HT-29 (cell line): ENCODE data around the gene MCCC2. TPM values are rescaled to one million over a fixed set of nuclear protein-coding genes. Genes with fewer than 3 reads are reported as not detected.
"Not testable (repeated sequence)": the region's sequence is repeated elsewhere in the genome, so short reads cannot be mapped to it uniquely, and the experiment has no call there.

Experiments used
- DNase-seq: peaks from one replicate; pipeline ENCODE4 v3.0.0-alpha.2; 2015; ENCODE audit warnings: low spot score
- total RNA-seq: library from RNA; depleted of rRNA; stranded (reverse); fragments of >200 nt; shearing (Covaris generic); gene quantifications from 2 replicates; pipeline ENCODE4 v1.2.3, GENCODE V29; 2014; rRNA removed

MCCC2 gene
- total RNA-seq: 55.8 and 56.1 TPM in 2 replicates

DNA sequence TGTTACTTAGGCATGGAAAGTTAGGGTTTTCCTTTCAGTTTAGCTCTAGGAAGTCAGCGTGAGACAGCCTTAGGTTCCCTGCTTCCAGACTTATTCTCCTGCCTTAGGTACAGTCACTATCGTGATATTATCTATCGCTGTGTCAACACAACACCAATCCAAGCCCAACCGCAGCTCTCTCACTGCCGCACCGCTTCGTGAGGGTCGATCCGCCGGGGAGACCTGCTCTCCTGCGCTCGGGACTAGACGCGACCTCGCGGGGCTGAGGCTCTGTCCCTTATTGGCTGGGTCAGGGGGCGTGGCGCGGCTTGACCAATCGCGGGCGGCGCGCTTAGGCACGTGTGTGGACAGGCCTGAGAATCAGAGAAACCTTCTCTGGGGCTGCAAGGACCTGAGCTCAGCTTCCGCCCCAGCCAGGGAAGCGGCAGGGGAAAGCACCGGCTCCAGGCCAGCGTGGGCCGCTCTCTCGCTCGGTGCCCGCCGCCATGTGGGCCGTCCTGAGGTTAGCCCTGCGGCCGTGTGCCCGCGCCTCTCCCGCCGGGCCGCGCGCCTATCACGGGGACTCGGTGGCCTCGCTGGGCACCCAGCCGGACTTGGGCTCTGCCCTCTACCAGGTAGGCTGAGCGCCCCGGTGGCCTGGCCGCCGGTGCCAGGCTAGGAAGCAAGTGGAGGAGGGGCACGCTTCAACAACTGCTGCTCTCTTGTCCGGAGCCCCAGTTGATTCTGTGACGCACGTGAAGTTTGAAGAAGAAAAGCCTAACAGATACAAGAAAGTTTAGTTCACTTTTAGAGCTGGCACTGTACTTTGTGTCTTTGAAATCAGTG lies at the start of gene MCCC2:
Gene MCCC2 (plus strand): TSS at position 400 of the 825 bp plus-strand sequence. CDS start 86 bp downstream, at position 486.
- peak; percentile 98 for DNase-seq

DNA sequence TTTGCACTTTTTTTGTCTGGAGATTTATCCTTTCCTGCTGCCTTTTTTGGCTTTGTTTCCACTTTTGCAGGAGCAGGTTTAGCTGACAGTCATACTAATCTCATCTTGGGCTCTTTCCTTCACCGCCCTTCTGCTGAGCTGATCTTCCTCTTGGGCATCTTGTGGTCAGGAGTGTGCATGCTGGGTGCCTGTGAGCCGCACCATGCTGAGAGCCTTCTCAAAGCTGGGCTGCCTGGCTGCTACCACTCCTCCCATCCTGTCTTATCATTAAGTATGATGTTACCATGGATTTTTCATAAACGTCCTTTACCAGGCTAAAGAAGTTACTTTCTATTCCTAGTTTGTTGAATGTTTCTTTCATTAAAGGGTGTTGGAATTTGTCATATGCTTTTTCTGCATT lies 49.5 kb upstream of the MCCC2 start:
- DNase-seq: no peak

DNA sequence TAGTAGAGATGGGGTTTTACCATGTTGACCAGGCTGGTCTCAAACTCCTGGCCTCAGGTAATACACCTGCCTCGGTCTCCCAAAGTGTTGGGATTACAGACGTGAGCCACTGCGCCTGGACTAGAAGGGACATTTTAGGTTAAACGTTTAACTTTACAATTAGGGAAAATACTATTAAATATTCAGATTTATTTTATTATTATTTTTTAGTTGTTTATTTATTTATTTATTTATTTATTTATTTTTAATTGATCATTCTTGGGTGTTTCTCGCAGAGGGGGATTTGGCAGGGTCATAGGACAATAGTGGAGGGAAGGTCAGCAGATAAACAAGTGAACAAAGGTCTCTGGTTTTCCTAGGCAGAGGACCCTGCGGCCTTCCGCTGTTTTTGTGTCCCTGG lies 36.3 kb upstream of the MCCC2 start:
- DNase-seq: not testable (repeated sequence)

DNA sequence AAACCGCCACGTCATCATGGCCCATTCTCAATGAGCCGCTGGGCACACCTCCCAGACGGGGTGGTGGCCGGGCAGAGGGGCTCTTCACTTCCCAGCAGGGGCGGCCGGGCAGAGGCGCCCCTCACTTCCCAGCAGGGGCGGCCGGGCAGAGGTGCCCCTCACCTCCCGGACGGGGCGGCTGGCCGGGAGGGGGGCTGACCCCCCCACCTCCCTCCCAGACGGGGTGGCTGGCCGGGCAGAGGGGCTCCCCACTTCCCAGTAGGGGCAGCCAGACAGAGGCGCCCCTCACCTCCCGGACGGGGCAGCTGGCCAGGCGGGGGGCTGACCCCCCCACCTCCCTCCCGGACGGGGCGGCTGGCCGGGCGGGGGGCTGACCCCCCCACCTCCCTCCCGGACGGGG lies 35.6 kb upstream of the MCCC2 start:
- DNase-seq: not testable (repeated sequence)

DNA sequence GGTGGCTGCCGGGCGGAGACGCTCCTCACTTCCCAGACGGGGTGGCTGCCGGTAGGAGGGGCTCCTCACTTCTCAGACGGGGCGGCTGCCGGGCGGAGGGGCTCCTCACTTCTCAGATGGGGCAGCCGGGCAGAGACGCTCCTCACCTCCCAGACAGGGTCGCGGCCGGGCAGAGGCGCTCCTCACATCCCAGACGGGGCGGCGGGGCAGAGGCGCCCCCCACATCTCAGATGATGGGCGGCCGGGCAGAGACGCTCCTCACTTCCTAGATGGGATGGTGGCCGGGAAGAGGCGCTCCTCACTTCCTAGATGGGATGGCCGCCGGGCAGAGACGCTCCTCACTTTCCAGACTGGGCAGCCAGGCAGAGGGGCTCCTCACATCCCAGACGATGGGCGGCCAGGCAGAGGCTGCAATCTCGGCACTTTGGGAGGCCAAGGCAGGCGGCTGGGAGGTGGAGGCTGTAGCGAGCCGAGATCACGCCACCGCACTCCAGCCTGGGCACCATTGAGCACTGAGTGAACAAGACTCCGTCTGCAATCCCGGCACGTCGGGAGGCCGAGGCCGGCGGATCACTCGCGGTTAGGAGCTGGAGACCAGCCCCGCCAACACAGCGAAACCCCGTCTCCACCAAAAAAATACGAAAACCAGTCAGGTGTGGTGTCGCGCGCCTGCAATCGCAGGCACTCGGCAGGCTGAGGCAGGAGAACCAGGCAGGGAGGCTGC lies 35.0 kb upstream of the MCCC2 start:
- not testable (repeated sequence) for DNase-seq

DNA sequence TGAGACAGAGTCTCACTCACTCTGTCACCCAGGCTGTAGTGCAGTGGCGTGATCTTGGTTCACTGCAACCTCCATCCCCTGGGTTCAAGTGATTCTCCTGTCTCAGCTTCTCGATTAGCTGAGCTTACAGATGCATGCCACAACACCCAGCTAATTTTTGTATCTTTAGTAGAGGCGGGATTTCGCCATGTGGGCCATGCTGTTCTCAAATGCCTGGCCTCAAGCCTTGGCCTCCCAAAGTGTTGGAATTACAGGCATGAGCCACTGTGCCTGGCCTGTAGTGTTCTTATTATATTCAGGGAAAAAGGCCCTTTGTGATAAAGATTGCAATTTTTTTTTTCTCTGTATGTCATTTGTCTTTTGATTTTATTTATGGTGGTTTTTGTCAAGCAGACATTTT lies 24.0 kb upstream of the MCCC2 start:
- DNase-seq: no peak

DNA sequence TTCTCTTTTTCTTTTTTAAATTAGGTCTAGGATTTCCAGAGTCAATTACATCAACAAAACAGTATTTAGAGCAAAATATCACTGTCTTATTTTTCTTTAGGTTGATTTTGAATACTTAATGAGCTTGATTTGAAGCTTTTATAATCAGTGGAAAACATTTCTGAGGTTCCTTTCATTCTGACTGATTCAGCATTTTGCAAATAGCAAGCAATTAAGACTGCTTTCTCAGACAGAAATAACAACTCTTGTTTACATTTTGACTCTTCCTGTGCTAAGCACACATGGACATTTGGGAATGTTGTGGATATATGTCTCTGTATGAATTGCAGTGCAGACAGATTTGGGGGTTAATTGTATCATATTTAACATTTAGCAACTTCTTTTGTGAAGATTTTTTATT lies 22.2 kb upstream of the MCCC2 start:
- no peak for DNase-seq

DNA sequence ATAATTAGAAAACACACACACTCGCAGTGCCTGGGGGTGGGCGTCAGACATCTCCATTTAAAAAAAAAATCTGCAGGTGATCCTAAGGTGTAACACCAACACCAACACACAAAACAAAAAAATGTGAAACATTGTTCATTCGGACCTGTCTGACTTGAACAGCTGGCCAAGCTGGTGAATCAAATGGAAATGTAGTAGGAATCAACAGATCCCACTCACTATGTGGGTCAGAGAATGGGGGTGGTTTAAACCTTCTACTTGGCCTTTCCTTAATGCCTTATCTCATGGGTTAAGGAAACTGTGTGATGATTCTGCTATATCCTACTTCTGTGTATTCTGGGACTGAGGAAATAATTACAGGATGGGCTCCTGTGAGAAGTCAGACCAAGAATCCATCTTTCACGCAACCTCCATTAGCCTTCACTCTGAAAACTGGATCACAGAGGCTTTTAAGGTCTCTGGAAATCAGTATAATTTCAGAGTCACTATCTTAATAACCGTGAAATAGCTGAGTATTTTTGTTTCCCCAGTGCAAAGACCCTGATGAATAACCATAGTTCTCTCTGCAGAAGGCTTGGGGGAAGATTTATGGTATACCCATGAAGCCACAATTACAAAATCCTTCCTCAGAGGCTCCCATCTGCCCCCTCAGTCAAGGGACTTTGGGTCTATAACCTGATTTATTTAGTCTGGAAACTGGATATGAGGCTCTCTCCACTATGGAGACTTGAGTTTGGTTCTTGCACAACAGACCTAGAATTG lies 17.2 kb upstream of the MCCC2 start:
- DNase-seq: no peak

DNA sequence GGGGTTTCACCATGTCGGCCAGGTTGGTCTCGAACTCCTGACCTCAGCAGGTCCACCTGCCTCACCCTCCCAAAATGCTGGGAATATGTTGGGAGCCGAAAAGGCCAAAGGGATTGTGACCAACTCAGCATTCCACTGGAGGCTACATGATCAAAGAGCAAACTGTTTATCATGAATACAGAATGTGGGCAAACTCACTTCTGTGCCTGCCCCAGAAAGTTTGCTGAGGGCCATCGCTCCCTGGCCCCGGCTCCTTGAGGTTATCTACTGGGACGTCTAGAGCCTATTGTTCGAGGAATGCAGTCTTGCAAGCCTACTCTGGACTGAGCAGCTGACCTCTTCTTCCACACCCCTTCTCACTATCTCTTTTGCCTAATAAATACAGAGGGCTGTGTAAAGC lies 15.3 kb upstream of the MCCC2 start:
- DNase-seq: not testable (repeated sequence)

DNA sequence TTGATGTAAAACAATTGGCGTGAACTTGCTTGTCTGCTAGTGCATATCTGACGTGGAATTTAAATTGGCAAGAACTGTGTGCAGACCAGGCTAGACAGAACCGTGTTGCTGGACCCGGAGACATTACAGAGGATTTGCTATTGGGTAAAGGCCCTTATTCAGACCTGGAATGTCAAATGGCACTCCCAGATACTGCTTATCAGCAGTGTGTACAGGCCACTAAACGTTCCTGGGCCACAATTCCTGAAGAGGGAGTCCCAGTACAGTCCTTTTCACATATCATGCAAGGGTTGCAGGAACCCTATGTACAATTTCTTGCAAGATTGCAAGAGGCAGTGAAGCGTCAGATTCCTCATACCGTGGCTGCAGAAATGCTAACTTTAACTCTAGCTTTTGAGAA lies 13.5 kb upstream of the MCCC2 start:
- DNase-seq: peak; percentile 14

DNA sequence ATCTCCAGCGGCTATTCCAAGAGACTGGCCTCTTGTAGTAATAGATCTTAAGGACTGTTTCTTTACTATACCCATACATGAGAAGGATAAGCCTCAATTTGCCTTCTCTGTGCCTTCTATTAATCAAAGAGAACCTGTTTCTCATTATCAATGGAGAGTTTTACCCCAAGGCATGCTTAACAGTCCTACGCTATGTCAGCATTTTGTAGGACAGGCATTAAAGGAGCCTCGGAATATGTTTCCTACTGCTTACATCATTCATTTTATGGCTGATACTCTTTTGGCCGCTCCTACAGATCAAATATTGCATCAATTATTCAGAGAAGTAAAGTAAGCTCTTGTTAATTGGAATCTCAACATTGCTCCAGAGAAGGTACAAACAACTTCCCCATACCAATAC lies 11.6 kb upstream of the MCCC2 start:
- not testable (repeated sequence) for DNase-seq

DNA sequence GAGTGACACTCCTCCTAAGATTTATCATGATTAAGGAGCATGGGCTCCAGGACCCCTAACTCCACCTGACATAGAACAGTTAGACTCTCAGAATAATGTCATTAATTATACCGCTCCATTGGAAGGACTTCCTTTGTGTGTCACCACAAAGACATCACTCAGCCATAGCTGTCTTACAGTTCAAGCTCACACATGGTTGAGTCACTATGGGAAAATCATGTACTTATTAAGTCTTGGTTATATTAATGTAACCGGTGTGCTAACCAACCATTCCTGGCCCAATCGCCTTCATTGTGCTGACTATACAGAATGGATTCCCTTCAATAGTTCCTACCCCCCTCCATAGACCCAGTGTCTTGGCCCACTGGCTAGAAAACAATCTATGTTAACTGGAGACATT lies 10.9 kb upstream of the MCCC2 start:
- no peak for DNase-seq

DNA sequence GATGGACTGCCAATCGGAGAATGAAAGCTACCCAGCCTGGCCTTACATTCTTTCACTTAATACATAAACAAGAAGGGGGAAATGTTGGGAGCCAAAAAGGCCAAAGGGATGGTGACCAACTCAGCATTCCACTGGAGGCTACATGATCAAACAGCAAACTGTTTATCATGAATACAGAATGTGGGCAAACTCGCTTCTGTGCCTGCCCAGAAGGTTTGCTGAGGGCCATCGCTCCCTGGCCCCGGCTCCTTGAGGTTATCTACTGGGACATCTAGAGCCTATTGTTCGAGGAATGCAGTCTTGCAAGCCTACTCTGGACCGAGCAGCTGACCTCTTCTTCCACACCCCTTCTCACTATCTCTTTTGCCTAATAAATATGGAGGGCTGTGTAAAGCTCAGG lies 9.3 kb upstream of the MCCC2 start:
- not testable (repeated sequence) for DNase-seq

DNA sequence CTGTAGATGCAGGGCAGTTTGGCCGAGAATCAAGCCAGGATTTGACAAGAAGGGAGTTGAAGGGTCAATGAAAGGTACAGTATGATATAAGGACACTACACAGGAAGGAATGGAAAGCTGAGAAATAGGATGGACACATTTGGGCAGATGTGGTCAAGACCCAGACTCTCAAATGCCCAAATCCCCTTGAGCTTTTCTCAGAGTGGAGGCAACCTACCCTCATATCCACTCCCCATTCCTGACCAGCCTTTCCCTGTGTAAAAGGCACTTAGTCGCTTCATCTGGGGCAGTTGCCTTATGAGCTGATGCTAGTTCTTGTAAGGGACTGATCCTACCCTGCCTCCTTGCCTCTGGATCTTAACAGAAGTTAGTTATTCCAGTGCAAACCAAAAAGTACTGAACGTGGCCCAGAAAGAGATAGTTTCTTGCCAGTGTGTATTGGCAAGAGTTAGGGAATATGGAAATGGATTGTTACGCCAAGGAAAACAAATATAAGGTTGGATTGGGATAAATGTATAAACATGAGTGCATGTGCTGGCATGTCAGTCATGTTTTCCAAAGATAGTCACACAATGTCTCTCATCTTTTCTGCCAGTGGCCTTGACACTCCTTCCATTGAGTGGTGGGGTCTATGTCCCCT lies 4.1 kb upstream of the MCCC2 start:
- no peak for DNase-seq

DNA sequence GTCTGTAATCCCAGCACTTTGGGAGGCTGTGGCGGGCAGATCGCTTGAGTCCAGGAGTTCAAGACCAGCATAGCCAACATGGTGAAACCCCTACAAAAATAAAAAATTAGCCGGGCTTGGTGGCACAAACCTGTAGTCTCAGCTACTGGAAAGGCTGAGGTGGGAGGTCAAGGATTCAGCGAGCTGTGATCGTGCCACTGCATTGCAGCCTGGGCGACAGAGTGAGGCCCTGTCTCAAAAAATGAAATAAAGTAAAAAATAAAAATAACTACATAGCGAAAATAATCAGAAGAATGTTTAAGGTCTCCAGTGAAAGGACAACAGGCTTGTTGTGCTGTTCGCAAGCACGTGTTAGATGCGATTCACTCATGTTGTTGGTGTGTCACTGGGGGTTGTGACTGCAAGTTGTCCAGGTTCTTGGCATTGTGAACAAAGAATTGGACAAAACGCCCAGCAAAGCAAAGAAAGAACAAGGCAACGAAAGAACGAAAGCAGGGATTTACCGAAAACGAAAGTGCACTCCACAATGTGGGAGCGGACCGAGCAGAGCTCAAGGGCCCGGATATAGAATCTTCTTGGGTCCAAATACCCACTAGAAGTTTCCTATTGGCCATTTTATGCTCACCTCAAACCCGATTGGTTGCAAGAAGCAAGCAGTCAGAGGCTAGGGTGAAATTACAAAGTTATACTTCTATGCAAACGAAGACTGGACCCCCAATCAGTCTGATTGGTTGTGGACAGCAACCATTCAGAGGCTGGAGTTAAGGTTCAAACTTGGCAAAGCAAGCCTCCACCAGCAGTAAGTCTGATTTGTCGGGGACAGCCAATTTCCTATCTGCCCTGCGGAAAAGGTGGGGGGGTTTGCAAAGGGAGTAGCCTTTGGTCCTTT lies 844 bp upstream of the MCCC2 start:
- no peak for DNase-seq

DNA sequence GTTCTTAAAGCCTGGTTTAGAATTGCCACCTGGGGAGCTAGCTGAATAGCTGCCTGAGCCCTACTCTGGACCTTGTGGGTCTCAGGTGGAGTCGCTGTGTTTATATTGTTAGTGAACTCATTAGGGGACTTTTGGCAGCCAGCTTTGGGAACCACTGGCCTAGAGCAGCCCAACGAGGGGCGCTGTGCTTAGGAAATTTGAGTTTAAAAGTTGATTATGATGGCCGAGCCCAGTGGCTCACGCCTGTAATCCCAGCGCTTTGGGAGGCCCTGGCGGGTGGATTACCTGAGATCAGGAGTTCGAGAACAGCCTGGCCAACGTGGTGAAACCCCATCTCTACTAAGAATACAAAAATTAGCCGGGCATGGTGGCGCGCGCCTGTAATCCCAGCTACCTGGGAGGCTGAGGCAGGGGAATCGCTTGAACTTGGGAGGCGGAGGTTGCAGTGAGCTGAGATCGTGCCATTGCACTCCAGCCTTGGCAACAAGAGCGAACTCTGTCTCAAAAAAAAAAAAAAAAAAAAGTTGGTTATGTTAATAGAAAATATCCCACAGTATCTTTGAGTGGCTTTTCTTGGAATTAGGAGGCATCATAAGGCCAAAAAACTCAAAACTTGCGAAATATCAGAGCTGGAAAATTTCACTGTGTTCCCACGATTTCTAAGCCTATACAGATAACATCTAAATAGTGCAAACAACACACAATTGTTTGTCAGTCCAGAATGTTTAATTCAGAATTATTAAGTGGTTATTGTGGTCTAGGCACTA lies 809 bp downstream of the MCCC2 start:
- DNase-seq: no peak

DNA sequence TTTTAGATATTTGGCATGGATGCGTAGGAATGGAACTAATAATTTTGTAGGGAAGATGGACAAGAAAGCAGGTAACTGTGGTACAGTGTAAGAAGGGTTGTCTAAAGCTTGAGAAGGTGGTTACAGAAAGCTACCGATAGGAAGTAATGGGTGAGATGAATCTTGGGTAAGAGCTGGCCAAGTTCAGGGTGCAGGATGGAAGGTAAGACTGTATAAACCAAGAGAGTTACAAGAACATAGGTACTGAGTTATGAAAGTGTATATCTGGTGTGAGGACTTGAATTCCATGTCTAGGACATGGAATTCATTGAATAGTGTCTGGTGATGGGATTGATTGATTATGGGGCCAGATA lies 1.4 kb downstream of the MCCC2 start:
- DNase-seq: no peak

DNA sequence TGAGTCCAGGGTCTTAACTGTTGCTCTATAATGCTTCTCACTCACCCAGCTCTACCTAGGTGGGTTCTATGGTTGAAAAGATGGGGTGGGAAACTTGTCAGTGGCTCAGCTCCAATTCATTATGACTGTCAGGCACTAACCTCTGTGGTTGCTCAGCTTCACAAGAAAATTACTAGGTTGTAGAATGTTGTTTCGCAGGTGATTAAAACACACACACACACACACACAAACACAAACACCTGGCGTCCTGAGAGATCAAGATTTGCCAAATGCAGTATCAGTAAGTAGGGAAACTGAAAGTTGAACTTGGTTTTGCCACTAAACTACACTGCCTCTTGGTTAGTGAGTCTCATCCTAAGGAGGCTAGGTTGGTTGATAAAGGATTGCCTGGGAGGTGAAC lies 2.8 kb downstream of the MCCC2 start:
- DNase-seq: no peak

DNA sequence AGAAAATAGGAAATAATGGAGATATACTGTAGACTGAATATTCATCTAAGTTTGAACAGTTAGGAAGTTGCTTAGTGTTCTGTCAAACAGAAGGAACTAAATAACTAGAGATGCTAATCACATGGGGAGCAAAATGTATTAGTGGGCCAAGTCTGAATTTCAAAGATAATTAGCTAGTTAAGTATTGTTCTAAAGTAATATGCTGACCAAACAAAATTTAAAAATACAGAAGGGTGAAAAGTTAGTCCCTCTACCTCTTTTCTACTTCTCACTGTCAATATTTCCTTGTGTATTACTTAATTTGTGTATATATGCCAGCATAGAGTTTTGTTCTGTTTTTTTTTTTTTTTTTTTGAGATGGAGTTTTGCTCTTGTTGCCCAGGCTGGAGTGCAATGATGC lies 4.0 kb downstream of the MCCC2 start:
- no peak for DNase-seq

DNA sequence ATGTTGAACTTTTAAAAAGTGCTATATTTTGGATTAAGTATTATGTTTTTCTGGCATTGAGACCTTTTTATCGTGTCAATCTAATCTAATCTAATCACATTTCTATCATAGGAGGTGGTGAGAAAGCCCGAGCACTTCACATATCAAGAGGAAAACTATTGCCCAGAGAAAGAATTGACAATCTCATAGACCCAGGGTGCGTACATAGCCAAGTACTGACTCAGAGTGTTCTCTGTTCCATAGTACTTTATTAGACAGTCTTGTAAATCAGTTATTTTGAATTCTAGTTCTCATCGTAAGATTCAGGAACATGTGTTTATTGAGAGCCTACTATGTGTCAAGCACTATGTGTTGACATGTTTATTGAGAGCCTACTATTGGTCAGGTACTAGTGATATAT lies 9.0 kb downstream of the MCCC2 start:
- DNase-seq: no peak
